Mononuclear cell (primary cell): Measurements from ENCODE around the gene PAQR9. TPM values are rescaled to one million over a fixed set of nuclear protein-coding genes. Genes with fewer than 3 reads are reported as not detected.

Experiments used
- H3K27me3 ChIP-seq: 2 replicates; pipeline ENCODE4 v1.6.0; 2011; ENCODE audit warnings: low read length, control low read depth; ENCODE audit not compliant: insufficient read depth
- H3K4me1 ChIP-seq: 2 replicates; pipeline ENCODE4 v1.5.1; 2011; ENCODE audit warnings: mild to moderate bottlenecking, low read length, control low read depth; ENCODE audit not compliant: insufficient read depth
- H3K4me3 ChIP-seq: 2 replicates; pipeline ENCODE4 v1.5.1; 2011; ENCODE audit warnings: mild to moderate bottlenecking, low read length, moderate library complexity
- H3K9me3 ChIP-seq: 2 replicates; pipeline ENCODE4 v1.5.1; 2011; ENCODE audit warnings: low read depth, mild to moderate bottlenecking, control low read depth, low read length
- total RNA-seq: library from RNA; depleted of rRNA; stranded (reverse); fragments of >200 nt; gene quantifications from one replicate; pipeline ENCODE4 v1.2.3, GENCODE V29; 2012

Gene PAQR9
- total RNA-seq, 1 donor, result not detected

DNA sequence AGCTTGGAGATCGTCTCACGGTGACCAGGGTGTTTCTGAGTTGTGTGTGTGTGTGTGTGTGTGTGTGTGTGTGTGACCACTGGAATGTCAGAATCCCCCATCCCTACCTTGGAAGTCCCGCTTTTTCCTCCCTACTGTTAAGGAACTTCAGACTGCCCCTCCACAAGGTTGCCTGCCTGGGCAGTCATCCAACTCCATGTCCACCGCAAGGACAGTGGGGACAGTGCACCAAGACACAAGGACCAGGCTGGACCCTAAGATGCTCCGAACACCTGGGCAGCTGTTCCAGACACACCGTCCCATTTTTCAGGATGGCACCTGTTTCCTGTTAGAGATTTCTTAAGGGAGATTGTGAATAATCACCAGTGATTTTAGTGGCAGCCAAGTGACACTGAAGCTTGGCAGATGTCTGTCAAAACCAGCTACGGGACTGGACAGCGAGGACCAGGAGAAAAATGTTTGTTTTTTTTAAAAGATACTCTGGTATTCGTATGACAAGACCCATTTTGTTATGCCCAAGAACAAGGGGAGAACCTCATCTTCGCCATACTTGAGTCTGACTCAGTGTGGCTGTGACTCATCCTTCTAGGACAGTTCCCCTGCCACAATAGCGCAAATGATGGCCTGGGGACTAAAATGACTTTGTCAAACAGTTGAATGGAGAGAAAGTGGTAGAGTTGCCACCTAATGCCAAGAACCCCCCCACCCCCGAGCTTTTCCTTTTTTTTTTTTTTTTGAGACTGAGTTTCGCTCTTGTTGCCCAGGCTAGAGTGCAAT is 15.5 kb downstream of the PAQR9 start:
- no peaks in the 10 kb centered on the region for H3K9me3 ChIP-seq
- no peaks in the 10 kb centered on the region for H3K4me1 ChIP-seq
- peaks cover 40% of the 10 kb centered on the region for H3K27me3 ChIP-seq
- no peak overlapping the region for H3K4me3 ChIP-seq

DNA sequence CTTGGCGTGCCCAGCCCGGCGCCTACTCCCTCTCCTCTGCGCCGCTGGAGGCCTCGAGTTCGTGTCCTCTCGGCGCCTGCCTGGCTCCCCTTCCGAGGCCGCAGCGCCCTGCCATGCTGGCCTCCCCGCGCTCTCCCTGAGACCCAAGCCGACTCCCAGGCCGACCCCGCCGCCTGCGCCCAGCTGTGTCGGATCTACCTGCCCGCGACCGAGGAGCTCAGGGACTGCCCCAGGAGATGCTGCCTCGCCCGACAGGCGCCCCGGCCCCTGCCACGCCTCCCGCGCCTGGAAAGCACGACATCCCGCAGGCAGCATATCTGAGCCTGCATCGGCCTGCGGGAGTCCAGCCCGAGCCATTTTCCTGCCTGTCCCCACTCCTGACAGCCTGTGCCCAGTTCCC is 16.1 kb downstream of the PAQR9 start:
- Histone ChIP-seq H3K4me3 (no peak overlapping the region), H3K27me3 (peaks cover 40% of the 10 kb centered on the region), H3K4me1 (no peaks in the 10 kb centered on the region), H3K9me3 (no peaks in the 10 kb centered on the region)

DNA sequence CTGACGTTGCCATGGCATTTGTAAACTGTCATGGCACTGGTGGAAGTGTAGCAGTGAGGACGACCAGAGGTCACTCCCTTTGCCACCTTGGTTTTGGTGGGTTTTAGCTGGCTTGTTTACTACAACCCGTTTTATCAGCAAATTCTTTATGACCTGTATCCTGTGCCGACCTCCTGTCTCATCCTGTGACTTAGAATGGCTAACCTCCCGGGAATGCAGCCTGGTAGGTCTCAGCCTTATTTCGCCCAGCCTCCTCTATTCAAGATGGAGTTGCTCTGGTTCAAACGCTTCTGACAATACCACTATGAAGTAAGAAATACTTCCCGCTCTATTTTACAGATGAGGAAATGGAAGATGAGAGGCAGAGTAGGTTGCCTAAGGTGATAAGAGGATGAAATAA is 16.6 kb downstream of the PAQR9 start:
- no peaks in the 10 kb centered on the region for H3K4me1 ChIP-seq
- H3K4me3 ChIP-seq, result no peak overlapping the region
- peaks cover 40% of the 10 kb centered on the region for H3K27me3 ChIP-seq
- H3K9me3 ChIP-seq, result no peaks in the 10 kb centered on the region

- no peak overlapping the region for H3K4me3 ChIP-seq
Measured at GRCh38 chr3:142945023-142945422, 18.5 kb downstream of the PAQR9 start.

GRCh38 chr3:142944342-142944741 is 19.1 kb downstream of the PAQR9 start:
- H3K4me3 ChIP-seq, result no peak overlapping the region
- H3K9me3 ChIP-seq, result no peaks in the 10 kb centered on the region
- H3K4me1 ChIP-seq, result no peaks in the 10 kb centered on the region
- H3K27me3 ChIP-seq, result peaks cover 24% of the 10 kb centered on the region

More at GRCh38 chr3:142945023-142945422, 18.5 kb downstream of the PAQR9 start:
- Histone ChIP-seq H3K9me3 (no peaks in the 10 kb centered on the region), H3K27me3 (peaks cover 31% of the 10 kb centered on the region), H3K4me1 (no peaks in the 10 kb centered on the region)

DNA sequence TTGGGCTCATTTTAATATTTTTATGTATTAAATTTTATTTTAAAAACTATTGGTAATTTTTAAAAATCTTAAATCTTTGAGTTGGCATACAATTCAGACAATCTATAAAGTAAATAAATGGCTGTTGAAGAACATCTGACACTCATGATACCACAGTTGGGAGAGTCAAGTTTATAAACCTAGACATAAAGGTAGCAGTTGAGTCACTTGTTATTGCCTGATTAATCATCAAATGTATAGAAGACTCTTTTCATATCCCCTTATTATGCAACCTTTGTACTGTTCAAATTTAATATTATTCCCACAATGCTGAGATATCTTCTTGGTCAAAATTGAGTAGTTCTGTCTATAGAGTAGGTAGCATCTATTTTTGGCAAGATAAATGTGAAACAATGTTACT is 19.6 kb downstream of the PAQR9 start:
- H3K4me3 ChIP-seq, result no peak overlapping the region
- H3K4me1 ChIP-seq, result no peaks in the 10 kb centered on the region
- H3K27me3 ChIP-seq, result peaks cover 21% of the 10 kb centered on the region
- no peaks in the 10 kb centered on the region for H3K9me3 ChIP-seq

GRCh38 chr3:142943349-142943748 is 20.1 kb downstream of the PAQR9 start:
- no peaks in the 10 kb centered on the region for H3K9me3 ChIP-seq
- H3K27me3 ChIP-seq, result peaks cover 19% of the 10 kb centered on the region
- no peak overlapping the region for H3K4me3 ChIP-seq
- H3K4me1 ChIP-seq, result no peaks in the 10 kb centered on the region

GRCh38 chr3:142941373-142942123 is 21.9 kb downstream of the PAQR9 start:
- peaks cover 4% of the 10 kb centered on the region for H3K27me3 ChIP-seq
- no peaks in the 10 kb centered on the region for H3K9me3 ChIP-seq

GRCh38 chr3:142940472-142940871 is 23.0 kb downstream of the PAQR9 start:
- Histone ChIP-seq H3K9me3 (no peaks in the 10 kb centered on the region), H3K4me3 (no peak overlapping the region)

More at GRCh38 chr3:142941373-142942123, 21.9 kb downstream of the PAQR9 start:
- no peak overlapping the region for H3K4me3 ChIP-seq
- no peaks in the 10 kb centered on the region for H3K4me1 ChIP-seq

GRCh38 chr3:142940000-142940399 is 23.5 kb downstream of the PAQR9 start:
- no peaks in the 10 kb centered on the region for H3K9me3 ChIP-seq
- H3K4me3 ChIP-seq, result no peak overlapping the region
- no peaks in the 10 kb centered on the region for H3K4me1 ChIP-seq
- peaks cover 7% of the 10 kb centered on the region for H3K27me3 ChIP-seq

More at GRCh38 chr3:142940472-142940871, 23.0 kb downstream of the PAQR9 start:
- no peaks in the 10 kb centered on the region for H3K4me1 ChIP-seq
- H3K27me3 ChIP-seq, result peaks cover 7% of the 10 kb centered on the region

DNA sequence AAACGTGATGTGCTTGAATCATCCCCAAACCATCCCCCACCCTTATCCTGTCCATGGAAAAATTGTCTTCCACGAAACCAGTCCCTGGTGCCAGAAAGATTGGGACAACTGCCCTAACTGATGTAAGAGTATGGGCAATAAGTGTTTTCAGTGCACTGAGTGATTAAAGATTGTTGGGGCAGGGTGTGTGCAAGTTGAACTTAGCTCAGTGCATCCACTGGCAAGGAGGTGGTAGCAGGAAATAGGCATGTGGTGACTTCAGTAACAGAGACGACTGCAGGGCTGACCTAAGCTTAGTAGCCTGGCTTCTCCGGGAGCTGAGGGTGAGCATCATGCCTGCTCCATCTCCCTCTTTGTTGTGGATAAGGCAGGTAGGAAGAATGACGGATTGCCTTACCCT is 27.5 kb downstream of the PAQR9 start:
- H3K9me3 ChIP-seq, result no peaks in the 10 kb centered on the region
- peaks cover 7% of the 10 kb centered on the region for H3K27me3 ChIP-seq
- no peak overlapping the region for H3K4me3 ChIP-seq
- H3K4me1 ChIP-seq, result no peaks in the 10 kb centered on the region

DNA sequence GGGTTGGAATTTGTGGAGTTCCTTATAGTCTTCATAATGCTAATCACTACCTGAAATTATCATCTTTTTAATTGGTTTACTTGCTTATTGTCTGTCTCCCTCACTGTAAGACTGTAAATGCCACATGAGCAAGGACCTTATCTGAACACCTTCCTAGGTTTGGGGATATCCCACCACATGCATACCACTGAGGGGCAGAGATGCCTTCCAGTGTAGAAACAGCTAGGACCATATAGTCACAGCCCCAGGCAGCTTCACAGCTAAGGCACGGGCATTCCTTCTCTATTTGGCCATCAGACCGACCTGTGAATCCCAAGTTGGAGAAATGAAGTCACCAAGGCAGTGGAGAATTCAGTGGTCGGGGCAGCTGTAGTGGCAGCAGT is 28.6 kb downstream of the PAQR9 start:
- H3K4me1 ChIP-seq, result no peaks in the 10 kb centered on the region
- H3K9me3 ChIP-seq, result no peaks in the 10 kb centered on the region
- H3K4me3 ChIP-seq, result no peak overlapping the region
- H3K27me3 ChIP-seq, result peaks cover 7% of the 10 kb centered on the region

DNA sequence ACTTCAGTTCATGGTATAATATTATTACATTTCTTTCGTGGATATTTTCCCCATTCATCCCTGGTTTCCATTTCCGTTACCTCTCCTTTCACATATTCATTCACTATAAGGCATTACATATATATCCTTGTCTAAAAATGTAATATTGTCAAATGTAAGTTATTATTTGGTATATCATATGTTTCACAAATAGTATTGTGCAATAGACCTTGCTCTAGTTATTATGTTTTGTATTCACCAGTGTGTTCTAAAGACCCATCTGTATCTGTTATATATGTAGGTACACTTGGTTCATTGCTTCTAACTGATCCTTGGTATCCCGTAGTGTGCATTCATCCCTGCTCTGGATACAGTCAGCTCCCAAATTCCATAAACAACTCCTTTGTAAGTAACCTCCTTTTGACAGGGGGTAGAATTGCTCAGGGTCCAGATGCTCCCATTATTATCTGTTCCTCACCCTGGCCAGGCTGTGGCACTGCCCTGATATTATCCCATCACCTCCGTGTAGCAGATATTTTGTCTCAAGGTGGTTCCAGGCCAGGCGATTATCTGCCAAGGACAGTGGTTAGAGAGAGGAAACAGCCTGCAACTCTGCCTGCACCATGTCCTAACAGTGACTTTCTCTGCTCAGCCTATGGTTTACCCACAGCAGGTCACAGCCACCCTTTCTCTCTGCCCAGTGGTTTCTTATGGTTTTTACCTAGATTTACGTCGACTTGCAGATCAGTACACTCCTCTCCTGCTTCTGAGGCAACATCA is 29.2 kb downstream of the PAQR9 start:
- Histone ChIP-seq H3K4me3 (no peak overlapping the region), H3K9me3 (no peaks in the 10 kb centered on the region), H3K4me1 (no peaks in the 10 kb centered on the region), H3K27me3 (peaks cover 7% of the 10 kb centered on the region)

DNA sequence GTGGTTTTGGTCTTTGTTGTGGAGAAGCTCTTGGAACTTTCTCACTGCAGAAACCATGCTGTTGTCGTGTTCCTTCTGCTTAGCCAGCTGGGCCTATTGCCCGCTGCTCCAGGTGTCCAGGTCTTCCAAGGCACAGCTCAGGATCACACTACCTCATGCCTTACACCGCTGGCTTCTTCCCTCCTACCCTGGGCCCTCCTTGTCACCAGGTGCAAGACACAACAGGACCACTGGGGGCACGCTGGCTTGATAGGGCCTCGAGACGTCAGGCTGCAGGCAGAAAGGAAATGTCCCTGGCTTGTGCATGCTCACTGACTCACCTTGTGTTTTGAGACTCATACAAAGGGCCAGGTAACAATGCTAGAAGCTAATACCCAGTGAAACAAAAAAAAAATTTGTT is 32.3 kb downstream of the PAQR9 start:
- Histone ChIP-seq H3K4me3 (no peak overlapping the region), H3K4me1 (no peaks in the 10 kb centered on the region), H3K9me3 (no peaks in the 10 kb centered on the region), H3K27me3 (peaks cover 5% of the 10 kb centered on the region)

DNA sequence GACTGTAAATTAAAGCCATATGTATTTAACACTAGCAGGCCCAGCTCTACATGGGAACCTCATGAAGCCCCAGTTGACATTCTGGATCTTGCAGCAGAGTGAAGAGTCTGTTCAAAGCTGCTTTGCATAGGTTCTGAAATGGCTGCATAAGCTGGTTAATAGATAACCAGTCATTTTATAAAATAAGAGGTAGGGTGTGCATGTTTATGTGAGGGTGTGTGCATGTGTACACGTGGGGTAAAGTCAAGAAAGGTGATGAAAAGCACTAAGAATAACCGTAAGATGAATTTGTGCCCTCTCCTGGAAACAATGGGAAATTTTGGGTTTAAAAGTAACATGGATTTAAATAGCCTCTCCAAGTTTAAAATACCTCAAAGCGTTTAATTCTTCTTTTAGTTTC is 33.0 kb downstream of the PAQR9 start:
- H3K4me1 ChIP-seq, result no peaks in the 10 kb centered on the region
- H3K27me3 ChIP-seq, result no peaks in the 10 kb centered on the region
- H3K4me3 ChIP-seq, result no peak overlapping the region
- no peaks in the 10 kb centered on the region for H3K9me3 ChIP-seq
